ENCODE results near the gene NCL. TPM values are rescaled to one million over a fixed set of nuclear protein-coding genes. Genes with fewer than 3 reads are reported as not detected.

The NCL gene
- total and polyA plus RNA-seq, 2 of the 4 experiments (the other 2 are of a cell fraction) = 267 to 289 TPM

GRCh38 chr2:231431606-231432005, 32.7 kb downstream of the NCL start:
- Histone ChIP-seq H3K27ac (ENCODE audit: insufficient read depth, low read length) (no peak overlapping the region), H3K4me2 (ENCODE audit: low read depth, low read length) (no peak overlapping the region), H4K8ac (ENCODE audit: low read depth in 2 of 2, low read length in 2 of 2) (no peak overlapping the region), H3K18ac (ENCODE audit: low read depth, low read length) (no peak overlapping the region), H3K23ac (ENCODE audit: low read depth, low read length) (no peak overlapping the region), H2BK15ac (ENCODE audit: low read depth, low read length) (no peak overlapping the region), H3K4me1 (ENCODE audit: control insufficient read depth, insufficient read depth, low read length) (no peaks in the 10 kb centered on the region), H3K27me3 (ENCODE audit: control insufficient read depth, insufficient read depth, low read length) (peaks cover 2% of the 10 kb centered on the region; the same call in 1 of the 2 replicates), H3K56ac (ENCODE audit: extremely low read depth, insufficient read depth, low read length) (no peak overlapping the region), H3K79me1 (ENCODE audit: low read depth in 1 of 2, low read length in 2 of 2) (no peaks in the 10 kb centered on the region), H2BK5ac (ENCODE audit: low read depth, low read length, poor library complexity, severe bottlenecking) (no peak overlapping the region), H2AK5ac (ENCODE audit: low read depth, low read length) (no peak overlapping the region), H3K9me3 (ENCODE audit: control insufficient read depth, insufficient read depth, low read length) (peaks cover 8% of the 10 kb centered on the region), H3K14ac (replicated peaks; ENCODE audit: low read depth, low read length) (no peak overlapping the region), H2AFZ (replicated peaks; ENCODE audit: low read length, poor library complexity) (no peak overlapping the region), H3K9me1 (ENCODE audit: insufficient read depth, low read length) (no peaks in the 10 kb centered on the region), H4K5ac (ENCODE audit: low read depth, low read length) (no peak overlapping the region), H3K4me3 (ENCODE audit: insufficient read depth, low read depth, low read length) (no peak overlapping the region), H4K91ac (ENCODE audit: insufficient read depth, low read depth, low read length) (no peak overlapping the region), H3K36me3 (ENCODE audit: control insufficient read depth, insufficient read depth, low read length) (no peaks in the 10 kb centered on the region), H2AK9ac (replicated peaks; ENCODE audit: low read depth, low read length, poor library complexity) (no peak overlapping the region), H2BK20ac (ENCODE audit: low read depth, low read length) (no peak overlapping the region), H3K9ac (ENCODE audit: low read depth, low read length) (no peak overlapping the region), H2BK120ac (ENCODE audit: low read depth, low read length) (no peak overlapping the region), H3K4ac (ENCODE audit: low read depth, low read length) (no peak overlapping the region), H4K20me1 (ENCODE audit: insufficient read depth, low read length) (no peaks in the 10 kb centered on the region)
- dilution Hi-C loops (cut with HindIII; ENCODE audit: low sequenced_read_pairs, unreplicated experiment) (no loop called here), intact Hi-C loops (cut with micrococcal nuclease) (no loop called here), in situ Hi-C loops (cut with MboI; ENCODE audit: low sequenced_read_pairs) (no loop called here)
- TF ChIP-seq MXI1 (IDR thresholded peaks at IDR 0.05; ENCODE audit: borderline replicate concordance, low read depth, low read length) (no peak), CTCF (conservative IDR thresholded peaks at IDR 0.05; ENCODE audit: low read depth, low read length) (no peak), MAFK (IDR thresholded peaks at IDR 0.05; ENCODE audit: low read depth, low read length) (no peak), SMC3 (IDR thresholded peaks at IDR 0.05; ENCODE audit: low read depth, low read length) (no peak), RAD21 (IDR thresholded peaks at IDR 0.05; ENCODE audit: low read length) (no peak), CHD1 (IDR thresholded peaks at IDR 0.05; ENCODE audit: low read depth, low read length) (no peak), RFX5 (IDR thresholded peaks at IDR 0.05; ENCODE audit: low read depth, low read length) (no peak), POLR2A (IDR thresholded peaks at IDR 0.05; ENCODE audit: low read depth, low read length) (no peak), FOS (IDR thresholded peaks at IDR 0.05; ENCODE audit: low read depth, low read length) (no peak), CEBPB (IDR thresholded peaks at IDR 0.05; ENCODE audit: low read depth, low read length) (no peak), RCOR1 (IDR thresholded peaks at IDR 0.05; ENCODE audit: insufficient replicate concordance, low read length) (no peak)
- DNase-seq = no peak
- BruUV-seq (replicated peaks) = no TSS peak
- ChIA-PET POLR2A (ENCODE audit: unreplicated experiment) (no interaction called here), CTCF (no interaction called here)
- WGBS, 2 experiments (ENCODE audit: extremely low coverage in 2 of 2, insufficient read length in 1 of 2) = 83% methylated on average over 2 of the region's 4 CpGs; no CpG with 5 or more reads in 1 of the 2 experiments
- ATAC-seq (ENCODE audit: low read depth) = no peak
